Stimulated activated CD4-positive, alpha-beta T cell treated with anti-CD3 and anti-CD28 coated beads, Interleukin-1b, Interleukin-23, amount 100 ng/mL, for 4 hours (primary cell): ENCODE results near the gene HMSD.
A peak's percentile ranks its signal among the peaks of the same experiment; 100 is the strongest.

Experiments used
- DNase-seq, 2 donors: peaks; one replicate each; pipeline ENCODE4 v3.0.0-alpha.2; 2020; ENCODE audit warnings: low read depth in 2 of 2

The HMSD gene

DNA sequence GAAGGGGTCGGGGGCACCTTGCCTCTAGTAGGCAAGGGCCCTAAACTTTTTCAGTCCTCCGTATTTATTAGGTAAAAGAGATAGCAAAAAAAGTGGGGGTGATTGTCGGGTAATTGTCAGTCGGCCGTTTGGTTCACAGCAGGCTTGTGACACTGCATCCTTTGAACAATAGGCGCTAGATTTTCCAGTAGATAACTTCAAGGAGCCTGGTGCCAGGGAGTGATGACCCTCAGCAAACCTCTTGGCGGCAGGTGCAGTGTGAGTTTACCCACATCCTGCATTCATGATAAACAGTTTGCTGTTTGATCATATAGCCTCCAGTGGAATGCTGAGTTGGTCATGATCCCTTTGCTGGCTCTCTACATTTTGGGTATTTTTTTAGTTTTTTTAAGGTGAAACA is 43.6 kb downstream of the HMSD start:
- DNase-seq, result no peak

DNA sequence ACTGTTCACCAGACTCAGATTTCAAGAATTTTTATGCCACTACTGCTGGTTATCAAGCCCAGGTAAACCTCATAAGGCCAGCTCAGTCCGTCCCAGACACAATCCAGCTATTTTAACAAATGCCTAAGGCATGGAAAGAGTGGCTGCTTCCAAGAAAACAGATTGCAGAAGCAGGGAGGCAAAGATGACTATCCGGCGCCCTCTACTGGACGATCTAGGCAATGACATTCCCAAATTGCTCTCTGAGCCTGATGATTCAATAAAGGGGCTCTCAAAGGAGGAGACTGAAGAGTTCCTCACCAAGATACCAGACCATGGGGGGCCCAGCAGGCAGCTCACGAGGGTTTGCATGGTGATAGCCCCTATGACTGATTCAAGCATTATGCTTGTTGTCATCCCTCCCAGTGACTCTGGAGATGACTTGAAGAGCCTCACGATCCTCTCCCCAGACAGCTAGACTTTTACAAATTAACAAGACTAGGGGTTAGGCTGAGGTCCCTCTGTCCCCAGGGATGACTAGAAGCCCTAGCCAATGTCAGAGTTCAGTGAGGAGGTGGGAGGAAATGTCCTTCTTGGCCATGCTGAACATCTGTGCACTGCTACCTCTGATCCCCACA is 45.8 kb downstream of the HMSD start:
- DNase-seq, result peak; percentile 14 to 19

- DNase-seq, result no peak
Observed at GRCh38 chr18:63997041-63997440, 47.9 kb downstream of the HMSD start.

DNA sequence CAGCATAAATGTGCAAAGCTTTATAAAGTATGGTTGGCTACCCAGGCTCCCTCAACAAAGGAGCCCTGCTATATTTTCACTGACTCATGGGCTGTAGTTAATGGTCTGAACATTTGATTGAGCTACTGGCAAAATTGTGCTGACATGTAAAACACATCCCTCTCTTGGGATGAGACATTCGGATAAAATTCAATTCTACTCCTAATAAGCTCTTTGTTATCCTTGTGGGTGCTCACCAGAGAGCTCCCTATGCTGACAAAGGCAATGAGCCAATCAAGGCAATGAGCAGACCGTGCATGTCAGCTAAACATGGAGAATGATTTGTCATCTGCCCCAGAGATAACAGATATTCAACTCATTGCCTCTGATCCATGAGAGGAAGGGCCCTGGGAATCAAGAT is 48.5 kb downstream of the HMSD start:
- no peak for DNase-seq

DNA sequence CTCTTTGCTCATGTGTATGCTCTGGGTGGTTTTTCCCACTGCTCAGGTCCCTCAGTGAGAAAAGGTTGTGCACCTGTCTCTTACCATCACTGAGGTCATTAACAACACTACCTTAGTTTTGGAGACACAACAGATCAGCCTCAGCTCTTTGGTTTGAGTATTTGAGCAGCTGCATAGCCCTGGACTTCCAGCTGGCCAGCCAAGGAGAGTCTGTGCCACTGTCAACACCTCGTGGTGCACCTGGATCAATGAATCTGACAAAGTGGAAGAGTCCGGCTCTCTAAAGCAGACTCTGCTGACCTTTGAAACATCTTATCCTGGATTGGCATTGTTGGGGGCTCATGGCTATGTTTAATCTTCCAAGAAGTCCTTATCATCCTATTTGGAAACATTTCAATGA is 50.8 kb downstream of the HMSD start:
- DNase-seq, result no peak

GRCh38 chr18:64002581-64002980 is 53.5 kb downstream of the HMSD start:
- DNase-seq, result no peak

- DNase-seq, result no peak
Observed at GRCh38 chr18:64009305-64009704, 60.2 kb downstream of the HMSD start.
